HepG2 (cell line): ENCODE data around the gene PKLR. TPM values are rescaled to one million over a fixed set of nuclear protein-coding genes. Genes with fewer than 3 reads are reported as not detected.

Source experiments
- E2F2 ChIP-seq: sonication (generic); formaldehyde crosslinking; IDR thresholded peaks from 2 replicates; pipeline ENCODE4 v1.4.0; 2020; ENCODE audit warnings: missing genetic modification reagents, borderline replicate concordance
- ELF4 ChIP-seq: sonication (generic); formaldehyde crosslinking; IDR thresholded peaks from 2 replicates; pipeline ENCODE4 v1.5.0; 2020; ENCODE audit warnings: missing genetic modification reagents, mild to moderate bottlenecking, moderate library complexity, borderline replicate concordance
- MED13 ChIP-seq: sonication (generic); formaldehyde crosslinking; IDR thresholded peaks from 2 replicates; pipeline ENCODE4 v1.5.0; 2020; ENCODE audit warnings: missing genetic modification reagents
- MEIS1 ChIP-seq: sonication (generic); formaldehyde crosslinking; IDR thresholded peaks from 2 replicates; pipeline ENCODE4 v1.9.0; 2021; ENCODE audit warnings: mild to moderate bottlenecking, missing genetic modification reagents, moderate library complexity, borderline replicate concordance
- MTF1 ChIP-seq: sonication (generic); formaldehyde crosslinking; IDR thresholded peaks from 2 replicates; pipeline ENCODE4 v1.5.0; 2020; ENCODE audit warnings: missing genetic modification reagents
- NCOA1 ChIP-seq: sonication (generic); formaldehyde crosslinking; IDR thresholded peaks from 2 replicates; pipeline ENCODE4 v1.9.0; 2021; ENCODE audit warnings: missing genetic modification reagents
- NFIC ChIP-seq: IDR thresholded peaks from 2 replicates; pipeline ENCODE4 v1.6.1; 2012; ENCODE audit warnings: mild to moderate bottlenecking, low read length, inconsistent platforms
- PAWR ChIP-seq: sonication (generic); formaldehyde crosslinking; IDR thresholded peaks from 2 replicates; pipeline ENCODE4 v1.4.0; 2020; ENCODE audit warnings: missing genetic modification reagents, mild to moderate bottlenecking, borderline replicate concordance
- SP4 ChIP-seq: sonication (generic); formaldehyde crosslinking; IDR thresholded peaks from 2 replicates; pipeline ENCODE4 v1.8.1; 2023; ENCODE audit warnings: mild to moderate bottlenecking, missing genetic modification reagents
- TBL1XR1 ChIP-seq: fragments of 150-350 bp; IDR thresholded peaks from 2 replicates; pipeline ENCODE4 v1.6.1; 2014; ENCODE audit warnings: borderline replicate concordance, low read length; ENCODE audit not compliant: partially characterized antibody
- THRA ChIP-seq: sonication (generic); formaldehyde crosslinking; IDR thresholded peaks from 2 replicates; pipeline ENCODE4 v1.4.0; 2020; ENCODE audit warnings: missing genetic modification reagents, borderline replicate concordance
- THYN1 ChIP-seq: sonication (generic); formaldehyde crosslinking; IDR thresholded peaks from 2 replicates; pipeline ENCODE4 v1.8.1; 2023; ENCODE audit warnings: low read depth, mild to moderate bottlenecking, moderate library complexity, missing genetic modification reagents, borderline replicate concordance
- ZBTB2 ChIP-seq: sonication (generic); formaldehyde crosslinking; IDR thresholded peaks from 2 replicates; pipeline ENCODE4 v1.8.0; 2022; ENCODE audit warnings: low read depth, missing genetic modification reagents
- ZNF235 ChIP-seq: sonication (generic); formaldehyde crosslinking; IDR thresholded peaks from 2 replicates; pipeline ENCODE4 v1.8.1; 2023; ENCODE audit warnings: mild to moderate bottlenecking, missing genetic modification reagents, borderline replicate concordance
- ZNF414 ChIP-seq: sonication (generic); formaldehyde crosslinking; IDR thresholded peaks from 2 replicates; pipeline ENCODE4 v1.5.0; 2020; ENCODE audit warnings: missing genetic modification reagents
- ZNF562 ChIP-seq: sonication (generic); formaldehyde crosslinking; IDR thresholded peaks from 2 replicates; pipeline ENCODE4 v1.8.0; 2022; ENCODE audit warnings: missing genetic modification reagents, borderline replicate concordance
- ZNF747 ChIP-seq: sonication (generic); formaldehyde crosslinking; IDR thresholded peaks from 2 replicates; pipeline ENCODE4 v1.8.1; 2023; ENCODE audit warnings: missing genetic modification reagents, mild to moderate bottlenecking, borderline replicate concordance
- ZZZ3 ChIP-seq: sonication (generic); formaldehyde crosslinking; IDR thresholded peaks from 2 replicates; pipeline ENCODE4 v1.4.0; 2020; ENCODE audit warnings: missing genetic modification reagents, mild to moderate bottlenecking, borderline replicate concordance
- polyA plus RNA-seq, 8 experiments: library from polyadenylated mRNA; depleted of rRNA in 3 of 8; stranded (reverse) in 7 of 8; unstranded in 1 of 8; fragments of >200 nt; fragmentation: Illumina TruSeq in 4 of 8; extraction: Trizol in 4 of 8; gene quantifications; 2 replicates each; pipeline versions ENCODE4 v1.2.1 to v1.2.3, GENCODE V29; 2011 to 2016; ENCODE audit warnings: low read depth in 4 of 8, missing spikeins in 1 of 8, mixed read lengths in 1 of 8; ENCODE audit not compliant: insufficient read depth in 1 of 8
- total RNA-seq, 5 experiments: library from RNA; depleted of rRNA; stranded (reverse); fragments of >200 nt; fragmentation: Illumina TruSeq; extraction: Trizol; gene quantifications; 2 replicates each; pipeline ENCODE4 v1.2.3, GENCODE V29; 2016; ENCODE audit warnings: low read depth in 1 of 5
- TF ChIP-seq, protein P1 (sequence below): sonication (generic); formaldehyde crosslinking; IDR thresholded peaks from 2 replicates; pipeline ENCODE4 v1.4.0; 2020; ENCODE audit warnings: missing genetic modification reagents

Gene PKLR
- total and polyA plus RNA-seq, 2 of the 13 experiments (the other 11 are each of a cell fraction or from before 2014, with no cell fraction given), result 10.3 to 29.3 TPM

DNA sequence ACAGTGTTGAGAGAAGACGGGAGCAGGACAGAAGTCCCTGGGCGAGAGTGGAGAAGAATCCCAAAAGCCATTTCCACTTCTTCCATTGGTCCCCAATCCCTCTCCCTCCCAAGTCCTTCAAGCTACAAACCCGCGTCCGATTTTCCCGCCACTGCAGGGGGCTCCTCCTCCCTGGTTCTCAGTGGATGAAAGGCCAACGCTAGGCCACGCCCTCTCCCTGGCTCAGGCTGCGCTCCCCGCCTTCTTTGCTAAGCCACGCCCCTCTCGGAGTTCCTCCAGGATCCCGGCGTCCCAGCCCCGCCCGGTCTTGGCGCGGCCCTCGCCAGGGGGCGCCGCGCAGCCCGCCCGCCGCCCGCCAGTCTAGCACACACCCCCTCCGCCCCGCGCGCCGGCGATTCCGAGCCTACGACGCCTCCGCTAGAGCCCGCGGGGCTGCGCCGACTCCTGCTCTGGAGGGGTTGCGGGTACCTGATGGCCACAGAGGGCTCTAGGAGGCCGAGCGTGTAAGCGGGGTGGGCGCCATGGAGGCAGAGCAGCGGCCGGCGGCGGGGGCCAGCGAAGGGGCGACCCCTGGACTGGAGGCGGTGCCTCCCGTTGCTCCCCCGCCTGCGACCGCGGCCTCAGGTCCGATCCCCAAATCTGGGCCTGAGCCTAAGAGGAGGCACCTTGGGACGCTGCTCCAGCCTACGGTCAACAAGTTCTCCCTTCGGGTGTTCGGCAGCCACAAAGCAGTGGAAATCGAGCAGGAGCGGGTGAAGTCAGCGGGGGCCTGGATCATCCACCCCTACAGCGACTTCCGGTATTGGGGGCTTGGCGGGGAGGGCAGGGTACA, 24.0 kb downstream of the PKLR start, which contains the start of gene HCN3 (continued):
- TF ChIP-seq ZNF414, result peak; percentile 44; the same call in 1 of the 2 replicates
- TF ChIP-seq NFIC, result no peak
- peak; percentile 51; the same call in 1 of the 2 replicates for TF ChIP-seq E2F2 (CRISPR knock-in tag)
- no peak; the same call in 1 of the 2 replicates for TF ChIP-seq MEIS1 (CRISPR knock-in tag)
- TF ChIP-seq ZNF235 (CRISPR knock-in tag), result peak; percentile 67; the same call in 1 of the 2 replicates
- TF ChIP-seq ZNF747 (CRISPR knock-in tag), result no peak
- no peak for TF ChIP-seq ELF4
- TF ChIP-seq, protein P1, sequence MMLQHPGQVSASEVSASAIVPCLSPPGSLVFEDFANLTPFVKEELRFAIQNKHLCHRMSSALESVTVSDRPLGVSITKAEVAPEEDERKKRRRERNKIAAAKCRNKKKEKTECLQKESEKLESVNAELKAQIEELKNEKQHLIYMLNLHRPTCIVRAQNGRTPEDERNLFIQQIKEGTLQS (CRISPR knock-in tag), result no peak
- TF ChIP-seq THRA, result 0 out of 2 replicates have a peak, but pooled peaks have one; percentile 10
- TF ChIP-seq MTF1, result no peak
- no peak for TF ChIP-seq PAWR (CRISPR knock-in tag)
- TF ChIP-seq ZNF562 (CRISPR knock-in tag), result no peak
- peak; percentile 97 for TF ChIP-seq SP4 (CRISPR knock-in tag)
- TF ChIP-seq ZBTB2 (CRISPR knock-in tag), result no peak
- no peak for TF ChIP-seq TBL1XR1
- TF ChIP-seq NCOA1, result no peak
- TF ChIP-seq MED13 (CRISPR knock-in tag), result no peak
- TF ChIP-seq THYN1 (CRISPR knock-in tag), result no peak
- TF ChIP-seq ZZZ3 (CRISPR knock-in tag), result no peak
